ENCODE results near the gene RPRD1B. TPM values are rescaled to one million over a fixed set of nuclear protein-coding genes. Genes with fewer than 3 reads are reported as not detected.

RPRD1B gene
- total RNA-seq, 1 experiment from 2014 or later, result 56.6 TPM

GRCh38 chr20:38116409-38117165 is 83.0 kb downstream of the RPRD1B start:
- DNase-seq, result no peak
- Histone ChIP-seq H3K4me3 (no peak overlapping the region), H3K4me1 (peaks cover 39% of the 10 kb centered on the region), H3K36me3 (no peaks in the 10 kb centered on the region), H3K27ac (no peak overlapping the region), H3K9me3 (replicated peaks) (0 out of 2 replicates have a peak, but pooled peaks cover 5% of the 10 kb centered on the region), H3K27me3 (no peaks in the 10 kb centered on the region)

GRCh38 chr20:38117205-38117604 is 83.7 kb downstream of the RPRD1B start:
- no peak for DNase-seq
- Histone ChIP-seq H3K4me1 (peaks cover 33% of the 10 kb centered on the region), H3K9me3 (replicated peaks) (0 out of 2 replicates have a peak, but pooled peaks cover 5% of the 10 kb centered on the region), H3K36me3 (no peaks in the 10 kb centered on the region), H3K4me3 (no peak overlapping the region), H3K27ac (no peak overlapping the region), H3K27me3 (no peaks in the 10 kb centered on the region)

GRCh38 chr20:38117635-38118034 is 84.1 kb downstream of the RPRD1B start:
- Histone ChIP-seq H3K4me3 (no peak overlapping the region), H3K9me3 (replicated peaks) (0 out of 2 replicates have a peak, but pooled peaks cover 5% of the 10 kb centered on the region), H3K27ac (0 out of 2 replicates have a peak overlapping the region, but pooled peaks have one; percentile 3), H3K36me3 (no peaks in the 10 kb centered on the region), H3K27me3 (no peaks in the 10 kb centered on the region), H3K4me1 (peaks cover 30% of the 10 kb centered on the region)
- peak; percentile 39 to 48 for DNase-seq

- no peak for DNase-seq
- no peak overlapping the region for H3K27ac ChIP-seq
- no peaks in the 10 kb centered on the region for H3K36me3 ChIP-seq
- H3K27me3 ChIP-seq, result no peaks in the 10 kb centered on the region
- H3K4me1 ChIP-seq, result peaks cover 18% of the 10 kb centered on the region
- no peak overlapping the region for H3K4me3 ChIP-seq
- 0 out of 2 replicates have a peak, but pooled peaks cover 5% of the 10 kb centered on the region for H3K9me3 ChIP-seq (replicated peaks)
Observed at GRCh38 chr20:38119446-38119845, 85.9 kb downstream of the RPRD1B start.

- Histone ChIP-seq H3K9me3 (replicated peaks) (0 out of 2 replicates have a peak, but pooled peaks cover 5% of the 10 kb centered on the region), H3K27me3 (no peaks in the 10 kb centered on the region), H3K27ac (no peak overlapping the region), H3K36me3 (no peaks in the 10 kb centered on the region), H3K4me3 (no peak overlapping the region), H3K4me1 (peaks cover 28% of the 10 kb centered on the region)
- DNase-seq, result no peak
Observed at GRCh38 chr20:38120625-38120988, 87.1 kb downstream of the RPRD1B start.

GRCh38 chr20:38121741-38122140 is 88.2 kb downstream of the RPRD1B start:
- Histone ChIP-seq H3K27ac (no peak overlapping the region), H3K4me3 (no peak overlapping the region), H3K4me1 (peaks cover 39% of the 10 kb centered on the region), H3K36me3 (no peaks in the 10 kb centered on the region), H3K27me3 (no peaks in the 10 kb centered on the region), H3K9me3 (replicated peaks) (0 out of 2 replicates have a peak, but pooled peaks cover 5% of the 10 kb centered on the region)
- DNase-seq, result no peak

- H3K4me1 ChIP-seq, result peaks cover 38% of the 10 kb centered on the region
- H3K36me3 ChIP-seq, result no peaks in the 10 kb centered on the region
- H3K27me3 ChIP-seq, result no peaks in the 10 kb centered on the region
- no peak overlapping the region for H3K27ac ChIP-seq
- DNase-seq, result peak in 1 of 2 experiments; percentile 54
- H3K9me3 ChIP-seq (replicated peaks), result no peaks in the 10 kb centered on the region
- H3K4me3 ChIP-seq, result no peak overlapping the region
Observed at GRCh38 chr20:38123021-38123587, 89.6 kb downstream of the RPRD1B start.

GRCh38 chr20:38125157-38126056 is 91.9 kb downstream of the RPRD1B start:
- Histone ChIP-seq H3K4me3 (no peak overlapping the region), H3K27me3 (no peaks in the 10 kb centered on the region), H3K9me3 (replicated peaks) (no peaks in the 10 kb centered on the region), H3K4me1 (peaks cover 37% of the 10 kb centered on the region), H3K27ac (peak overlapping the region; percentile 35; the same call in 1 of the 2 replicates), H3K36me3 (no peaks in the 10 kb centered on the region)
- DNase-seq, result peak; percentile 90 to 92

GRCh38 chr20:38126146-38126921 is 92.8 kb downstream of the RPRD1B start:
- no peaks in the 10 kb centered on the region for H3K27me3 ChIP-seq
- H3K9me3 ChIP-seq (replicated peaks), result no peaks in the 10 kb centered on the region
- no peak overlapping the region for H3K4me3 ChIP-seq
- DNase-seq, result no peak
- H3K27ac ChIP-seq, result peak overlapping the region; percentile 35
- H3K4me1 ChIP-seq, result peaks cover 37% of the 10 kb centered on the region
- H3K36me3 ChIP-seq, result no peaks in the 10 kb centered on the region

GRCh38 chr20:38126932-38127621 is 93.5 kb downstream of the RPRD1B start:
- Histone ChIP-seq H3K4me1 (peaks cover 39% of the 10 kb centered on the region), H3K4me3 (no peak overlapping the region), H3K27me3 (no peaks in the 10 kb centered on the region), H3K36me3 (no peaks in the 10 kb centered on the region), H3K9me3 (replicated peaks) (no peaks in the 10 kb centered on the region), H3K27ac (peak overlapping the region; percentile 35)
- peak; percentile 91 to 97 for DNase-seq

- no peak for DNase-seq
- Histone ChIP-seq H3K4me1 (peaks cover 38% of the 10 kb centered on the region), H3K9me3 (replicated peaks) (no peaks in the 10 kb centered on the region), H3K36me3 (no peaks in the 10 kb centered on the region), H3K27me3 (no peaks in the 10 kb centered on the region), H3K4me3 (no peak overlapping the region), H3K27ac (no peak overlapping the region)
Observed at GRCh38 chr20:38127920-38128528, 94.5 kb downstream of the RPRD1B start.

GRCh38 chr20:38128691-38129090 is 95.1 kb downstream of the RPRD1B start:
- no peaks in the 10 kb centered on the region for H3K36me3 ChIP-seq
- H3K4me3 ChIP-seq, result no peak overlapping the region
- no peaks in the 10 kb centered on the region for H3K27me3 ChIP-seq
- H3K9me3 ChIP-seq (replicated peaks), result no peaks in the 10 kb centered on the region
- no peak for DNase-seq
- no peak overlapping the region for H3K27ac ChIP-seq
- H3K4me1 ChIP-seq, result peaks cover 34% of the 10 kb centered on the region

- no peak overlapping the region for H3K27ac ChIP-seq
Observed at GRCh38 chr20:38129248-38129865, 95.8 kb downstream of the RPRD1B start.

More at GRCh38 chr20:38129248-38129865, 95.8 kb downstream of the RPRD1B start:
- Histone ChIP-seq H3K4me3 (no peak overlapping the region), H3K36me3 (no peaks in the 10 kb centered on the region), H3K27me3 (no peaks in the 10 kb centered on the region), H3K9me3 (replicated peaks) (no peaks in the 10 kb centered on the region), H3K4me1 (peaks cover 40% of the 10 kb centered on the region)
- DNase-seq, result no peak
